ENCODE results near the gene IDH3A. TPM values are rescaled to one million over a fixed set of nuclear protein-coding genes. Genes with fewer than 3 reads are reported as not detected.

The IDH3A gene
- total and polyA plus RNA-seq, 2 donors (not counting 1 experiment from before 2014, with no cell fraction given), result 24.9 to 65.0 TPM

DNA sequence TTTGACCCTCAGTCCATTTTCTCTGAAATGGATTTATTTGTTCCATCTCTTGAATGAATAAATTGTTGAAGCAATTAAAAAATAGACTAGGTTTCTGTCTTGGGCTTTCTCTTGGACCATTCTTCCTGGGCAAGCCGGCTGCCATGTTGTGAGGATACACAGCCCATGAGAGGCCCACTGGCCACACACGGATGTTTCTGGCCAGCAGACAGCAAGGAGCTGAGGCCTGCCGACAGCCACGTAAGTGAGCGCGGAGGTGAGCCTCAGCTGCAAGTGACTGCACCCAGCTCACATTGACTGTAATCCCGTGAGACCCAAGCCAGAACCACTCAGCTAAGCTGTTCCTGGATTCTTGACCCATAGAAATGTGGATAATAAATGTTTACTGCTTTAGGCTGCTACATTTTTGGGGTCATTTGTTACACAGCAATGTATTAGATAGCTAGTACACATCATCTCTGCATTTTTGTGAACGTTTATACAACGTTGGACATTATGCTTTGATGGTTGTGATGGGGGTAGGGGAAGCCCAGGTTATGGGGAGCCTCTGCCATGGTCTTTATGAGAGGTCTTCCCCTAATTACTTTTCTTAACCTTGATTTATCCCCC, 22.8 kb downstream of the IDH3A start:
- Histone ChIP-seq H3K27ac (ENCODE audit: insufficient read depth, low read length) (no peak overlapping the region), H4K20me1 (ENCODE audit: control insufficient read depth, extremely low read depth, insufficient read depth, low read length) (no peaks in the 10 kb centered on the region), H3K36me3 (ENCODE audit: control insufficient read depth, insufficient read depth, low read length) (peaks cover 4% of the 10 kb centered on the region), H3K9ac (ENCODE audit: insufficient read depth, low read length) (no peak overlapping the region), H3K79me2 (ENCODE audit: control insufficient read depth, insufficient read depth, low read length) (no peaks in the 10 kb centered on the region), H3K4me2 (ENCODE audit: extremely low read depth, insufficient read depth, low read length) (no peak overlapping the region), H3K9me3 (ENCODE audit: control insufficient read depth, insufficient read depth, low read depth, low read length) (no peaks in the 10 kb centered on the region), H2AFZ (ENCODE audit: low read length) (no peak overlapping the region), H3K4me1 (ENCODE audit: control insufficient read depth, extremely low read depth, insufficient read depth, low read length) (no peaks in the 10 kb centered on the region), H3K4me3 (replicated peaks in 1 of 4; ENCODE audit: control extremely low read depth in 1 of 4, insufficient read depth in 1 of 4, low read depth in 3 of 4, low read length in 4 of 4) (no peak overlapping the region), H3K27me3 (ENCODE audit: control insufficient read depth, insufficient read depth, low read length) (no peaks in the 10 kb centered on the region)
- no peak for DNase-seq (ENCODE audit: low read depth in 2 of 2)
- TF ChIP-seq, protein P1, sequence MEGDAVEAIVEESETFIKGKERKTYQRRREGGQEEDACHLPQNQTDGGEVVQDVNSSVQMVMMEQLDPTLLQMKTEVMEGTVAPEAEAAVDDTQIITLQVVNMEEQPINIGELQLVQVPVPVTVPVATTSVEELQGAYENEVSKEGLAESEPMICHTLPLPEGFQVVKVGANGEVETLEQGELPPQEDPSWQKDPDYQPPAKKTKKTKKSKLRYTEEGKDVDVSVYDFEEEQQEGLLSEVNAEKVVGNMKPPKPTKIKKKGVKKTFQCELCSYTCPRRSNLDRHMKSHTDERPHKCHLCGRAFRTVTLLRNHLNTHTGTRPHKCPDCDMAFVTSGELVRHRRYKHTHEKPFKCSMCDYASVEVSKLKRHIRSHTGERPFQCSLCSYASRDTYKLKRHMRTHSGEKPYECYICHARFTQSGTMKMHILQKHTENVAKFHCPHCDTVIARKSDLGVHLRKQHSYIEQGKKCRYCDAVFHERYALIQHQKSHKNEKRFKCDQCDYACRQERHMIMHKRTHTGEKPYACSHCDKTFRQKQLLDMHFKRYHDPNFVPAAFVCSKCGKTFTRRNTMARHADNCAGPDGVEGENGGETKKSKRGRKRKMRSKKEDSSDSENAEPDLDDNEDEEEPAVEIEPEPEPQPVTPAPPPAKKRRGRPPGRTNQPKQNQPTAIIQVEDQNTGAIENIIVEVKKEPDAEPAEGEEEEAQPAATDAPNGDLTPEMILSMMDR (conservative IDR thresholded peaks at IDR 0.05 in 1 of 2, IDR thresholded peaks at IDR 0.05 in 1 of 2; ENCODE audit: low read depth in 1 of 2, low read length in 2 of 2), result no peak
- no peak for TF ChIP-seq EZH2 (IDR thresholded peaks at IDR 0.05; ENCODE audit: low read length, missing control alignments)

DNA sequence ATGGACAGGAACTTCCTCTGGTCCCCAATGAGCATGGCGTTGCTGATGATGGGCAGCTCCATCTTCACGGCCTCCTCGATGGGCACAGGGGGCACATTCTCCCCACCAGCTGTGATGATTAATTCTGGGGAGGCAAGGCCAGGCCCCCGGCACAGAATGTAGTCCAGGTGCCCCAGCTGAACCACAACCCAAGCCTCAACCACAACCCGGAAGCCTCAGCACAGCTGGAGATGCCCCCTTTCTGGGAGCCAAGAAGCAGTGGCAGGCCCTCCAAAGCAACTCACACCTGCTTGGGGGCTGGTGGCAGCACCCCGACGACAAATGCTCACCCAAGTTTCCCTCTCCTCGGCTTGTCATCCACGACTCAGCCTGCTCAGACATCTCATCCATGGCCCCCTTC, 25.2 kb downstream of the IDH3A start:
- Histone ChIP-seq H3K36me3 (ENCODE audit: control insufficient read depth, insufficient read depth, low read length) (peaks cover 4% of the 10 kb centered on the region), H3K27ac (ENCODE audit: insufficient read depth, low read length) (no peak overlapping the region), H3K79me2 (ENCODE audit: control insufficient read depth, insufficient read depth, low read length) (no peaks in the 10 kb centered on the region), H3K27me3 (ENCODE audit: control insufficient read depth, insufficient read depth, low read length) (no peaks in the 10 kb centered on the region), H3K4me1 (ENCODE audit: control insufficient read depth, extremely low read depth, insufficient read depth, low read length) (no peaks in the 10 kb centered on the region), H3K9me3 (ENCODE audit: control insufficient read depth, insufficient read depth, low read depth, low read length) (no peaks in the 10 kb centered on the region), H4K20me1 (ENCODE audit: control insufficient read depth, extremely low read depth, insufficient read depth, low read length) (no peaks in the 10 kb centered on the region), H3K4me2 (ENCODE audit: extremely low read depth, insufficient read depth, low read length) (no peak overlapping the region), H3K4me3 (replicated peaks in 1 of 4; ENCODE audit: control extremely low read depth in 1 of 4, insufficient read depth in 1 of 4, low read depth in 3 of 4, low read length in 4 of 4) (no peak overlapping the region), H3K9ac (ENCODE audit: insufficient read depth, low read length) (no peak overlapping the region), H2AFZ (ENCODE audit: low read length) (no peak overlapping the region)
- DNase-seq (ENCODE audit: low read depth in 2 of 2), result no peak
- TF ChIP-seq EZH2 (IDR thresholded peaks at IDR 0.05; ENCODE audit: low read length, missing control alignments), result no peak
- TF ChIP-seq, protein P1 (conservative IDR thresholded peaks at IDR 0.05 in 1 of 2, IDR thresholded peaks at IDR 0.05 in 1 of 2; ENCODE audit: low read depth in 1 of 2, low read length in 2 of 2), result no peak

DNA sequence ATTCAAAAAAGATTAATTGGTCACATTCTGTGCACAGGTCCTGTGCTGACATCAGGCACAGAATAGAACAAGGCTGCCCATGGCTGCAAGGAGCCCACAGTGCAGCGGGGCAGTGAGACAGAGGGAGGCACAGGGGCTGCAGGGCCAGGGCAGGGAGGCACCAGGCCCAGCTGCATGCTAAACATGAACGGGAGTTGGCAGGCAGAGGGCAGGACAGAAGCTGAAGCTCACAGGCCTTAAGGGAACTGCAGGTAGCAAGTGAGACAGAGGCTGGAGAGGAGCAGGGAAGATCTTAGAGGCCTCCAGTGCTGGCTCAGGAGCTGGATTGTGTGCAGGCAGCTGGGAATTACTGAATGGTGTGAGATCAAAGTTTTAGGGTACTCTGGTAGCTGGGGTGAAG, 26.2 kb downstream of the IDH3A start:
- H3K79me2 ChIP-seq (ENCODE audit: control insufficient read depth, insufficient read depth, low read length), result no peaks in the 10 kb centered on the region
- H3K27ac ChIP-seq (ENCODE audit: insufficient read depth, low read length), result no peak overlapping the region
- TF ChIP-seq, protein P1 (conservative IDR thresholded peaks at IDR 0.05 in 1 of 2, IDR thresholded peaks at IDR 0.05 in 1 of 2; ENCODE audit: low read depth in 1 of 2, low read length in 2 of 2), result no peak
- no peak for TF ChIP-seq EZH2 (IDR thresholded peaks at IDR 0.05; ENCODE audit: low read length, missing control alignments)
- H3K4me1 ChIP-seq (ENCODE audit: control insufficient read depth, extremely low read depth, insufficient read depth, low read length), result no peaks in the 10 kb centered on the region
- no peaks in the 10 kb centered on the region for H4K20me1 ChIP-seq (ENCODE audit: control insufficient read depth, extremely low read depth, insufficient read depth, low read length)
- no peaks in the 10 kb centered on the region for H3K9me3 ChIP-seq (ENCODE audit: control insufficient read depth, insufficient read depth, low read depth, low read length)
- no peak overlapping the region for H2AFZ ChIP-seq (ENCODE audit: low read length)
- no peak overlapping the region for H3K9ac ChIP-seq (ENCODE audit: insufficient read depth, low read length)
- H3K36me3 ChIP-seq (ENCODE audit: control insufficient read depth, insufficient read depth, low read length), result peaks cover 4% of the 10 kb centered on the region
- H3K4me3 ChIP-seq (replicated peaks in 1 of 4; ENCODE audit: control extremely low read depth in 1 of 4, insufficient read depth in 1 of 4, low read depth in 3 of 4, low read length in 4 of 4), result no peak overlapping the region
- DNase-seq (ENCODE audit: low read depth in 2 of 2), result no peak
- no peaks in the 10 kb centered on the region for H3K27me3 ChIP-seq (ENCODE audit: control insufficient read depth, insufficient read depth, low read length)
- H3K4me2 ChIP-seq (ENCODE audit: extremely low read depth, insufficient read depth, low read length), result no peak overlapping the region

Data from fibroblast of lung (primary cell).